HG03097 (cell line): Measurements from ENCODE around the gene FAM228B.

Experiments
- ATAC-seq: cut with Tn5 transposase; IDR thresholded peaks from one replicate; pipeline ENCODE4 v1.9.1; 2021; ENCODE audit not compliant: unreplicated experiment, low FRiP score

The FAM228B gene

GRCh38 chr2:24152413-24153197 lies 29.3 kb downstream of the FAM228B start:
- no peak for ATAC-seq

DNA sequence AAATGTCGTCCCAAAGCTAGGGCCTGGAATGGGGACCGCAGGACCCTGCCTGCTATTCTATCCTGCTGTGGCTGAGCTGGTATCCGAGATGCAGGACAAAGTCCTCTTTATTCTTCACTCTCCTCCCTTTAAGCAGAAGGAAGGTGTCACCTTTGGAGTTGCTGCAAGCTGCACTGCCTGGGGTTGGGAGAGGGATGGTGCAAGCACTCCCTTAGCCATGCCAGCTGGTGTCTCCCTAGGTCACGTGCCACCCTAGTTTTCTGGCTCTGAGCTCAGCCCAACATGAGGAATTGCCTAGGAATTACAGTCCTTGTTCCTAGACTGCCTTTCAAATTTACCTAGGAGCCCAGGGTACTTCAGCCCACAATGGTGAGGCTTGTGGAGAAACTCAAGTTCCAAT lies 30.2 kb downstream of the FAM228B start:
- ATAC-seq, result no peak

DNA sequence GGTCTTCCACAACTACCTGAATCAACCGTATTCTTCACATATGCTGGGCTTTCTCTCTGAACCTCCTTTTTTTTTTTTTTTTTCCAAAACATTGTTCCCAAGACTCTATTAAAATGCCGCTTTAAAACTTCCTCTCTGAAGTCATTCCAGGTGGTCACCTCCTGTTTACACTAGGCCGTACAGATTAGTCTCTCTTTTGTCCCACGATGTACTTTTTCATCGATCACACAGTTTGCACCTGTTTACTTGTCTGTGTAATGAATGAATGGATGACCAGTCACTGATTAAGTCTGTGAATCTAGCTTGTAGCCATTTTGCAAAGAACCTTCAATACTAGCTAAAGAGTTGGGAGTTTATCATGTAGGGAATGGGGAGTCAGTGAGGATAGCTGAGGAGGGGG lies 34.9 kb downstream of the FAM228B start:
- no peak for ATAC-seq

DNA sequence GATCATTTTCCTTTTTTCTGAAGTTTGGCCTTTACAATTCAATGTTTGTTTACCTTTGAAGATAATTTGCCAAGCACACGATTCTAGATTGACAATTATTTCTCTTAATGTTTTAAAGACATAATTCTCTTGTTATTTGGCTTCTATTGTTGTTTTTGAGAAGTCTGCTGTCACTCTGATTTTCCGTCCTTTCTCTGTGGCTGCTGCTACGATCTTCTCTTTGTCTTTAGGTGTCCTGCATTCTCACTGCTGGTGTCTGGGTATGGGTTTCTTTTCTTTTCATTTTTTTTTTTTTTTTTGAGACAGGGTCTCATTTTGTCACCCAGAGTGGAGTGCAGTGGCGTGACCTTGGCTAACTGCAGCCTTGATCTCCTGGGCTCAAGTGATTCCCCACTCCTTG lies 36.4 kb downstream of the FAM228B start:
- ATAC-seq, result no peak

DNA sequence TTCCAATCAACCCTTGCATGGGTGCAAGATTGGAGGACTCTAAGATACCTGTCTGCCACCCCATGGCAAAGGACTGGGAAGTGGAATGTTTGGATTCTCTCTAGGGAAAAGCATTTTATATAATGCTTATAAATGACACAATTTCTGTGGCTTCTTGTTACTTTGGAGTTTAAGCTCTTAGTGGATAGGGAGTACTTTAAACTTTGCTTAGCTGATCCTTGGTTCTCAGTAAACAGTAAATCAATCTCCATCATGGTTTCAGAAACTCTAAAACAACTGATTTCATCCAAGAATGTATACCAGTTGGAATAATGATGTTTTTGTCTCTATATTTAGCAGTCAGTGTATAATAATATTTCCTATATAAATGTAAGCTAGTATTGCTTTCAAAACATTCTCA lies 37.5 kb downstream of the FAM228B start:
- ATAC-seq, result no peak

- no peak for ATAC-seq
Measured at GRCh38 chr2:24162494-24162893, 39.2 kb downstream of the FAM228B start.

DNA sequence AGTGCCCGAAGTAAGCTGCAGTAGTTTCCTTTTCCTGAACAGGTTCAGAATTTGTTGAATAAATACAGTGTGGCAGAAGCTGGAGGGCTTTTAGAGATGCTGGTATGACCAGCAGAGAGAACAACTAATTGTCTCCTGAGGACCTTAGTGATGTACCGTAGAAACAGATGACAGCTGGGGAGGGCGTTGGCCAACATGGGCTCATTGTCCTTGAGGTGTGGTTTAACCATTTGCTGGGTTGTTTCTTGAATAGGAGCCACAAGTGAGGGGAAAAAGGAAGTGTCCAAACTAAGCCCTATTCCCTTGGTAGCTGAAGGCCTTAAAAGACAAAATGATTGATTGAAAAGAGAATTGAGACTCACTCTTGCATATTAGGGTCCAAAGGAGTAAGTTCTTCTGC lies 39.9 kb downstream of the FAM228B start:
- no peak for ATAC-seq

DNA sequence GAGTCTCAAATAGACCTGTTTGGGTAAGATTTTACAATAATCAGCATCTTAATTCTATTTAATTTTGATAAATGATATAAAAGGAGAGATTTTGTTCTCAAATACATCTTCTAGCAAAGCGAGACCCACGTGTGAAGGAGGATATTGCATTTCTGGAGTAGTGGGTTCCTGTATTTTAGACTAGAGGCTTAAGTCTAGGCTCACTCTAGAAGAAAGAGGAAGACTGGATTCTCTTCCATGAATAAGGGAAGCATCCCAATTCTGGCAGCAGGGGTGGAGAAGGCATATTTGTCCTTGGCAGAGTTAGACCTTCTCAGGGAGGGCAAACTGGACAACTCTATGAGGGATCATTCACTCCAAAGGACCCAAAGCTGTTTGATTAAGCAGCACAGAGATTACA lies 40.3 kb downstream of the FAM228B start:
- ATAC-seq, result no peak

GRCh38 chr2:24164416-24164973 lies 41.2 kb downstream of the FAM228B start:
- ATAC-seq, result no peak

DNA sequence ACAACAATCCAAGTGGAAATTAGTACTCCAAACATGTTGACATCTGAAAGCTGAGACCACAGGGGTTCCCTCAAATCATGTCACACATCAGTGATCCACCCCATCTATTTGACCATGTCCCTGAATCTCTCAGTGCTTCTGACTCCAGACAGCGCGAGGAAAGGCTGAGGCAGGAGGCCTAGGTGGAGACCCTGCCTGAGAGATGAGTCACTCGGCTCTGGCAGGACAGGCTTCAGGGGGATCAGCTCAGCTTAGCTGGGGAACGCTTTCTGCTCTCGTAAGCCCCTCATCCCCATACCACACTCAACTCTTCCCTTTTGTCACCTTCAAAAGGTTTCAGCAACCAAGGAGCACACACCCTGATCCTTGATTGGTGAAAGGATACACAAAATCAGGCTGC lies 45.8 kb downstream of the FAM228B start:
- no peak for ATAC-seq

DNA sequence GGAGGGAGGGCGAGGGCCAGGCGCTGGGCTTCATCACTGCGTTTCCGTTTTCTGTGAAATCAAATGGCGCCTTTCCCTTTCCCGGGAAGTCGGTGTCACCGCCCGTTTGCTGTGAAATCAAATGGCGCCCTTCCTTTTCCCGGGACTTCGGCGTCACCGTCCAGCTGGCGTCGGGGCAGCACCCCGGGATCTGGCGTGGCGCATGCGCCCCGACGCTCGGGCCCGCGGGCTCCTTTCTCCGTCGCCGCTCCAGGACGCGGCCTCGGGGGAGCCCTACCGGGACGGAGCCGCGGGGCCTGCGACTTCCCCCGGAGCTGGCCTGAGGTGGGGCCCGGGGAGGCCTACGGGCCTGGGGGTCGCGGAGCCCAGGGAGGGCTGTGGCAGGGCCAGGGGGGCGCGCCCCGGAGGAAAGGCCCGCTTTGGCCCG lies 51.6 kb downstream of the FAM228B start, which contains the start of gene FAM228A:
Gene FAM228A, plus strand, starts transcription at position 203 of the 427 bp plus-strand sequence. CDS start 428 bp downstream, outside the sequence.
- no peak for ATAC-seq

- no peak for ATAC-seq
Measured at GRCh38 chr2:24175631-24176187, 52.4 kb downstream of the FAM228B start.

DNA sequence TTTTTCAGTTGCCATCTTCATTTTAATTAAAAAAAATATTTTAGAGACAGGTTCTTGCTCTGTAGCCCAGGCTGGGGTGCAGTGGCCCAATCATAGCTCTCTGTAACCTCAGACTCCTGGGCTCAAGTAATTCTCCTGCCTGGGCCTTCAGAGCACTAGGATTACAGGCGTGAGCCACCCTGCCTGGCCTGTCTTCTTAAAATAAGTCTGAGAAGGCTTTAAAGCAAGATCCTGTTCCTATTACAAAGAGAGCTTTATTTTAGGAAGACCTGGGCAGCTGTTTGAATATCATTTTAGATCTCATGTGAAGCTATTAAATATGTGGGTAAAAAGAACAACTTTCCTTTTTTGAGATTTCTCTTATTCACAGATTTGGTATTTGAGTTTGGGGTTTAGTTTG lies 53.1 kb downstream of the FAM228B start:
- no peak for ATAC-seq

DNA sequence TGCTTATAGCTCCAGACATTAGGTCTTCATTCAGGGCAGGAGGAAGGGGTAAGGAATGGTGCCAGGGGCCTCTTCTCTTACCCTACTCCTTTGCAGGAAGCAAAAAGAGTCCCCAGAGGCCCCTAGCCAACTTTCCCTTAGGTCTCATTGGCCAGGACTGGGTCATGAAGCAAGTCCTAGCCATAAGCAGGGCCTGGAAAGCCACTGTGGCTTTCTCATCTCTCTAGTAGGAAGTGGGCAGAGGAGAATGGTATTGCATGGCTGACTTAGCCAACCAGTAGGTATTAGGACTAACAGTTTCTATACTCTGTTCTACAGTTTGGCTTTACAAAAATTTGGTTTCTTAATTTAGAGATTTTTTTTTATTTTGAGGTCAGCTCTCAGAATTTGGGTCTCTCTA lies 56.4 kb downstream of the FAM228B start:
- ATAC-seq, result no peak

- no peak for ATAC-seq
Measured at GRCh38 chr2:24181849-24182248, 58.6 kb downstream of the FAM228B start.

GRCh38 chr2:24182507-24182906 lies 59.2 kb downstream of the FAM228B start:
- ATAC-seq, result no peak

DNA sequence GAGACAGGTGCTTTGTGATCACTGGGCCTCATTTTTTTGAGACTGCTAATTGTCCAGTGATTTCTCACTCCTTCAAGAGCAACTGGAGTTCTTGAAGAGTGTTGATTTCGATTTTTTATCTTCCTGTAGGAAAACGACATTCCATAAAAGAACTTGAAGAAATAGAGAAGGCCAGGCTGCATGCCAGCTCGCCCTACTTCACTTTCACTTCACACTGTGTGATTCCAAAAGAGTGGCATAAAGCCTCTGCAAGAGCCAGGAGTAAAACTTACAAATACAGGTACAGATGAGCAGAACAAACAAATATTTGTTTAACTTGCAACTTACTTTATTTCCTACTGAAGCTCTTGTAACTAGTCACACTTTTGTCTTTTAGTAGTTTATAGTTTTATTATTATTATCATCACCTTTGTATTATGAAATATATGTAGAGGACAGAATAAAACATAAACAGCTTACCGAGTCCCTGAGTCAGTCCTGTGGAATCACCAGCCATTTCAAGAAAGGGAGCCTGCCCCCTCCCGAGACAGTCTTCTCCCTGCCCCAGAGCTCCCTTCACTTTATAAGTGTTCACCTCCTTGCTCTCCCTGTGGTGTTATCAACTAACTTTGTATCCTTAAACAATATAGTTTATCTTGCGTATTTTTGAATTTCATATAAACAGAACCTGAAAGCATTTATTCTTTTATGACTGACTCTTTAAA lies 60.2 kb downstream of the FAM228B start:
- ATAC-seq, result no peak

- ATAC-seq, result no peak
Measured at GRCh38 chr2:24189551-24189950, 66.3 kb downstream of the FAM228B start.

- ATAC-seq, result no peak
Measured at GRCh38 chr2:24190503-24190902, 67.2 kb downstream of the FAM228B start.

GRCh38 chr2:24191156-24191555 lies 67.9 kb downstream of the FAM228B start:
- no peak for ATAC-seq

DNA sequence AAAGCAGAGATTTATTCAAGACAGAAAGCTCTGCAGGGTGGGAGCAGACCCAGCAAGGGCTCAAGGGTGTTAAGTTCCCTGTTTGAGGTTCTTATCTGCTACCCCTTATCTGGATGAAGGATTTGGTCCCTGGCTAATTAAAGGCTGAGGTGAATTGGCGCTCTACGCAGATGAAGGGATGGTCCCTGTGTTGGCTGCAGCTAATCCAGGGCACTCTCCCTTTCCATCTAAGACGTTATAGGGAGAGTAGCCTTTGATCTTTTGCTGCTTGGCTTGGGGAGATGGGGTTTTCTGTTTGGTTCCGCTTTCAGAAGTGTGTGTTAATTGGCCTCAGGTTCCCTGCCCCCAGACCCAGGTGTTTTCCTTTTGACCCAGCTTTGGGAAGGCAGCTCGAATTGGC lies 68.6 kb downstream of the FAM228B start:
- ATAC-seq, result no peak
